Osteoblast (primary cell): Measurements from ENCODE around the gene MIAT. TPM values are rescaled to one million over a fixed set of nuclear protein-coding genes. Genes with fewer than 3 reads are reported as not detected.

ENCODE experiments used
- DNase-seq: peaks from one replicate; pipeline ENCODE4 v3.0.0; 2011; ENCODE audit warnings: low spot score, mixed read lengths; ENCODE audit not compliant: insufficient read length; ENCODE audit errors: missing footprints
- H2AFZ ChIP-seq: 2 replicates; pipeline ENCODE4 v1.6.0; 2011; ENCODE audit warnings: mild to moderate bottlenecking, low read length
- H3K27ac ChIP-seq: 2 replicates; pipeline ENCODE4 v1.5.1; 2011; ENCODE audit warnings: mild to moderate bottlenecking, low read depth, low read length, moderate library complexity
- H3K27me3 ChIP-seq: 2 replicates; pipeline ENCODE4 v1.6.0; 2012; ENCODE audit warnings: mild to moderate bottlenecking, control low read depth, inconsistent platforms, low read length, moderate library complexity; ENCODE audit not compliant: insufficient read depth
- H3K36me3 ChIP-seq: 2 replicates; pipeline ENCODE4 v1.5.1; 2011; ENCODE audit warnings: mild to moderate bottlenecking, low read length, control low read depth, moderate library complexity; ENCODE audit not compliant: insufficient read depth
- H3K4me1 ChIP-seq: 2 replicates; pipeline ENCODE4 v1.5.1; 2011; ENCODE audit warnings: mild to moderate bottlenecking, low read length, control low read depth, moderate library complexity; ENCODE audit not compliant: insufficient read depth
- H3K4me2 ChIP-seq: 2 replicates; pipeline ENCODE4 v1.6.0; 2011; ENCODE audit warnings: mild to moderate bottlenecking, low read length; ENCODE audit not compliant: insufficient read depth
- H3K4me3 ChIP-seq: fragments of 200-600 bp; sonication (generic); 3 replicates; pipeline ENCODE4 v1.5.1; 2012; ENCODE audit warnings: mild to moderate bottlenecking, low read length, inconsistent platforms; ENCODE audit not compliant: insufficient read depth
- H3K79me2 ChIP-seq: 2 replicates; pipeline ENCODE4 v1.6.0; 2012; ENCODE audit warnings: mild to moderate bottlenecking, low read length, control low read depth, inconsistent platforms; ENCODE audit not compliant: insufficient read depth
- H3K9me3 ChIP-seq: 2 replicates; pipeline ENCODE4 v1.5.1; 2011; ENCODE audit warnings: low read depth, low read length, control low read depth
- H4K20me1 ChIP-seq: 2 replicates; pipeline ENCODE4 v1.6.0; 2012; ENCODE audit warnings: mild to moderate bottlenecking, low read length, control low read depth; ENCODE audit not compliant: insufficient read depth
- CTCF ChIP-seq: IDR thresholded peaks from 2 replicates; pipeline ENCODE4 v1.5.1; 2011; ENCODE audit warnings: mild to moderate bottlenecking, low read depth, low read length, moderate library complexity; ENCODE audit errors: extremely low read depth
- total RNA-seq: library from RNA; depleted of rRNA; stranded (reverse); fragments of >200 nt; gene quantifications from 2 replicates; pipeline ENCODE4 v1.2.3, GENCODE V29; 2012

MIAT gene
- total RNA-seq, 1 donor, result 1.8 TPM

GRCh38 chr22:26617271-26618199 lies 39.9 kb upstream of the MIAT start, which contains the start of gene CRYBB1:
Gene CRYBB1 (minus strand): TSS chr22:26618027. CDS start chr22:26616319, 1,708 bp downstream.
- Histone ChIP-seq H4K20me1 (no peaks in the 10 kb centered on the region), H3K9me3 (no peaks in the 10 kb centered on the region), H3K27me3 (peaks cover 9% of the 10 kb centered on the region), H3K79me2 (no peaks in the 10 kb centered on the region), H3K36me3 (no peaks in the 10 kb centered on the region), H2AFZ (peak within 1 kb of the TSS; percentile 20), H3K4me1 (no peaks in the 10 kb centered on the region), H3K4me3 (no peak within 1 kb of the TSS), H3K27ac (no peak within 1 kb of the TSS), H3K4me2 (no peak within 1 kb of the TSS)
- TF ChIP-seq CTCF, result no peak
- DNase-seq, result peak; percentile 68

GRCh38 chr22:26618455-26618854 lies 38.9 kb upstream of the MIAT start:
- H3K27me3 ChIP-seq, result peaks cover 3% of the 10 kb centered on the region

GRCh38 chr22:26619510-26619909 lies 37.9 kb upstream of the MIAT start:
- TF ChIP-seq CTCF, result no peak
- no peaks in the 10 kb centered on the region for H3K9me3 ChIP-seq
- no peaks in the 10 kb centered on the region for H3K79me2 ChIP-seq
- no peak overlapping the region for H3K27ac ChIP-seq
- no peak overlapping the region for H3K4me3 ChIP-seq
- H3K4me2 ChIP-seq, result no peak overlapping the region
- no peaks in the 10 kb centered on the region for H3K36me3 ChIP-seq
- H3K27me3 ChIP-seq, result peaks cover 4% of the 10 kb centered on the region
- H2AFZ ChIP-seq, result no peak overlapping the region
- H4K20me1 ChIP-seq, result no peaks in the 10 kb centered on the region
- no peaks in the 10 kb centered on the region for H3K4me1 ChIP-seq
- DNase-seq, result no peak

More at GRCh38 chr22:26618455-26618854, 38.9 kb upstream of the MIAT start:
- TF ChIP-seq CTCF, result no peak
- H3K36me3 ChIP-seq, result no peaks in the 10 kb centered on the region
- no peaks in the 10 kb centered on the region for H3K4me1 ChIP-seq
- H3K9me3 ChIP-seq, result no peaks in the 10 kb centered on the region
- no peak overlapping the region for H3K4me3 ChIP-seq
- no peak overlapping the region for H3K27ac ChIP-seq
- DNase-seq, result no peak
- H3K79me2 ChIP-seq, result no peaks in the 10 kb centered on the region
- no peaks in the 10 kb centered on the region for H4K20me1 ChIP-seq
- H2AFZ ChIP-seq, result no peak overlapping the region
- no peak overlapping the region for H3K4me2 ChIP-seq

GRCh38 chr22:26620197-26620596 lies 37.2 kb upstream of the MIAT start:
- no peaks in the 10 kb centered on the region for H3K36me3 ChIP-seq
- no peak overlapping the region for H3K4me2 ChIP-seq
- no peak overlapping the region for H2AFZ ChIP-seq
- no peak overlapping the region for H3K27ac ChIP-seq
- no peak for TF ChIP-seq CTCF
- H3K4me1 ChIP-seq, result no peaks in the 10 kb centered on the region
- no peak for DNase-seq
- no peaks in the 10 kb centered on the region for H3K79me2 ChIP-seq
- peaks cover 8% of the 10 kb centered on the region for H3K27me3 ChIP-seq
- H3K9me3 ChIP-seq, result no peaks in the 10 kb centered on the region
- H3K4me3 ChIP-seq, result no peak overlapping the region
- no peaks in the 10 kb centered on the region for H4K20me1 ChIP-seq
